ENCODE data around the gene SSBP2.
A peak's percentile ranks its signal among the peaks of the same experiment; 100 is the strongest.

The SSBP2 gene

DNA sequence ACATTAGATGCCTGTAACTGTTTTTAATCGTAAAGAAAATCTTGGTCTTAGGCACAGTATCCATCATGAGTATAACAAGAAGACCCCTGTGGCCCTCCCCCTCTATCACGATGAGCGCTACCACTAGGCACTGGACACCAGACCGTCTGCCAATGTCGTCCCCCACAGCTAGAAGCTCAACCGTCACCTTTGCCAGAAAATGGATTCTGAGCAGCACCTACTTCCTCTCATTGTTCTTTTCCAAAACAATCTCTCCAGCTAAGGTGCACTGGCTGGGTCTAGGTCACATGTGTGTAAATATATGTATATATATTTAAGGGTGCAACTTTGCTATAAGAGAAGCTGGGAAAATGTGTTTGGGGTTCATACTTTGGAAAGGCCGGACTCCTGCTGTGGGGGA lies 15.7 kb upstream of the SSBP2 start:
- DNase-seq = no peak

DNA sequence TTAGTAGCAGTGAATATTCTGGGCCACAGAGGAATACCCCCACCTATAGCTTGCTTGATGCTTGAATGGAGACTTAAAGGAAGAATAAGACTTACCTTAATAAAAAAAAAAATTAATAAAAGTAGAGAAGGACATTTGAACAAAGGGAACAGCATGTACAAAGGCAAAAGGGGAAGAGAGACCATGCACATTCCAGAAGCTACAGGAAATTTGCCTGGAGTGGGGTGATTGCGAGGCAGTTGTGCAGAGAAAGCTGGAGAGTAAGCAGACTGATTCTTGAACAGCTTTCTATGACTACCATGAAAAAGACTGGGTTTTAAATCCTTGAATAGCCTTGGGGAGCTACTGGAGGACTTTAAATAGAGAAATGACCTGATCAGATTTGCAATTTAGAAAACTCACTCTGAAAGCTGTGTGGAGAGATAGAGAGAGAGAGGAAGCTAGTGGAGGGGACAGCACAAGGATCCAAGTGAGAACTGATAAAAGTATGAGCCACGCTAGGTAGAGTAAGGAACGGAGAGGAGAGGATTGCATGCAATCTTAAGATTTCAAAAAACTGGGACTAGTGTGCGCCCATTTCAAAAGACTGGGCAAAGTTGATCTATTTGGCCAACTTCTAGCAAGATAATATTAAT lies 12.5 kb upstream of the SSBP2 start:
- no peak for DNase-seq

DNA sequence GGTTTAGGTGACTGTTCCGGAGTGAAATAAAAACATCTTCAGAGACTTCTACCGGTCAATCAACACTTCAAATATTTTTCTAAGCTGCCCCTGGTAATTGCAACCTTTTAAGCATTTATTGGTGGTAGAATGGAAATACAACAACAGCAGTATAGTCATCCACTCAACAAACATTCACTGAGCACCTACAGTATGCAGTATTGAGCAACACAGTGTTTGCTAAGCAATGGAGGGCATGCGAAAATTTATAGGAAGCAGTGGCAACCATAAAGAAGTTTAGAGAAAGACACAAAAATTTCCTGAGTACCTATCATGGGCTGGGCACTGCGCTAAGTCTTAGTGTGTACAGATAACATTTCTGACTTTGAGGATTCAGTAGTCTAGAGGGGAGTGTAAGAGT lies 12.0 kb upstream of the SSBP2 start:
- no peak for DNase-seq

DNA sequence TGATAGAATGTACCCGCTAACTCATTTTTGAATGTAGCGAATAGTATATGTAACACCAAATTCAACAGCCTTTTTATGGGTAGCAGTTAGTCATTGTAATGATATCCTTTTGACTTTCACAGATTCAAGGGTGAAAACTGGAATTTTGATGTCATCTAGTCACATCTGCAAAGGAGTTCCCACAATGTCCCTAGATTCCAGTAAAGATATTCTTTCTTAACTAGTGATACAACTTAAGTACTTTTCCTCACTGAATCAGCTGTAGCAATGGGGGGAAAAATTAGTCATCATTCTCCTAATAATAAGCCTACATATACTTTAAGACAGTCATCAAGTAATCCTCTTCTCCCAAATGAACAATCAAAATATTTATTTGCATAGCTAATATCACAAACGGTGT lies 11.5 kb upstream of the SSBP2 start:
- no peak for DNase-seq

DNA sequence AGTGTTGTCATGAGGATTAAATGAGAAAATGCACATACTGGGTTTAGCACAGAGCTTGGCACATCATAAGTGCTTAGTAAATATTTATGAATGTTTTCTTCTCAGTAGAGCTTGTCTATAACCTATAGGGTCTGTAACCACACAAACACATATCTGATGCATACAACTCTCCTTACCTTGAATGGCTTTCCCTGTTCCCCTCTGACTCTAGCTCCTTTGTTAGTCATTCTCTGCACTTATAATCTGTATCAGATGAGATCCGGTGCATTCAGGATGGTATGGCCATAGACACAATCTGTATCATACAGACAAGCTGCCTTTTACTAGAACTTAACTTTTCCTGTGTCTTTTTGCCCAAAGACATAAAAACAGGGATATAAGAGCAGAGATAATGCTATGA lies 11.1 kb upstream of the SSBP2 start:
- no peak for DNase-seq

DNA sequence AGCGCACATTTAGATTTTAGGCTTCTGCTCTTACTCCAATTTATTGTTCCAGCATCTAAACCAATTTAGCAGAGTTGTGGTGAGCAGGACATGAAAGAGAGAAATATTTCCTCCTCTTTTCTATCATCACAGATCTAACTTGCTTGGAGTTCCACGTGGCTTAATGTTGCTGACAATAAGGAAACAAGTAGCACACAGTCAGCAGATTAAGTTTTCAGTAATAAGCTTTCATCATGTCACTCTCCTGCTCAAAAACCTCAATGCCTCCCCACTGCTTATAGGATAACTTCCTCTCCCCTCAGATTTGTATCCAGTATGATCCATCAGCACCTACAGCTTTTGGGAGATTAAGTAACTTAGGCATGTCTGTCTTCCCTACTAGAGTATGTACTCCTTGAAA lies 10.4 kb upstream of the SSBP2 start:
- no peak for DNase-seq

DNA sequence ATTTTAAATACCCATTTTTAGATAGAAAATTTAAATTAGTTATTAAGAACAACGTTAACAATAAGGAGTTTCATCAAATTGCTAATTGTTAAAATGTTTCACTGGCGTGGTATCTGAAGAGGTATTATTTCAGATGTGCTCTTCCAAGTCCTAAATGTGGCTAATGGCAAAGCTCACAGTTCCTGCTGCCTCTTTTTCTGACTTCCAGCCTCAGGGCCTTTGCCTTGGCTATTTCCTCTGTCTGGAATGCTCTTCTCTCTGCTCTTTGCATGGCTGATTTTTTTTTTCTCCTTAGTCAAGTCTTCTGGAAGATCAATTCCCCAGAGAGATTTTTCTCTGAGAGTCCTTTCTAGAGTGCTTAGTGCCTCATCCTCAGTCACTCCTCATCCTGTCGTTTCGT lies 9.6 kb upstream of the SSBP2 start:
- no peak for DNase-seq

DNA sequence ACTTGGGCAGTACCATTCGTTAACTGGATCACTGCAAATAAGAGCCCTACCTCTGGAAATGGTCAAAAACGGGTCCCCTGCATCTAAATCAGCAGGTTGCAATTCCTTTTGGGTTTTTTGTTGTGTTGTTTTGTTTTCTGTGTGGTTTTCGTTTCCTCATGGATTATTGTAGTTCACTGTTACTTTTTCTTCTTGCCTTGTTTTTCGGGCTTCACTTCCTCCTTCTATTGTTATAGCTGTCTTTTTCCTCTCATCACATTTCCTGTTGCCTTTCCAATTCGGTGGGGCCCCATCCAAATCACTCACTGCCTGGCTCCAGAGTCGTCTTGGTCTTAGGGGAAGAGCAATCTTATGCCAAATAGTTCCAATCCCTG lies 8.7 kb upstream of the SSBP2 start:
- DNase-seq = no peak

DNA sequence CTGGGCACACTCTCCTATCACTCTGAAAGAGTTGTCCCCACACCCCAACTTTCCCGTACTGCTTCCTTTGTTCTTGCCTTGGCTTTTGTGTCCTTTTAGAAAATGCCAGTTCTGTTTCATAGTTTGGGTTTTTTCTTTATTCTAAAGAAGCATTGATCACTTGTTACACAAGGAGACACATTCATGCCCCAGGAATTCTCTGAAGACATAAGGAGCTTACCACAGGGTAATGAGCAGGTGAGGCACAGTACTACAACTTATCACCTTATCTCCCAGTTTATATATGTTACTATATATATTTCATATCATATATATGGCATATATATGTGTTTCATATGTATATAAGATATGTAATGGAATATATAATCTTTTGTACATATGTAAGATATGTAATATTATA lies 6.5 kb upstream of the SSBP2 start:
- no peak for DNase-seq

DNA sequence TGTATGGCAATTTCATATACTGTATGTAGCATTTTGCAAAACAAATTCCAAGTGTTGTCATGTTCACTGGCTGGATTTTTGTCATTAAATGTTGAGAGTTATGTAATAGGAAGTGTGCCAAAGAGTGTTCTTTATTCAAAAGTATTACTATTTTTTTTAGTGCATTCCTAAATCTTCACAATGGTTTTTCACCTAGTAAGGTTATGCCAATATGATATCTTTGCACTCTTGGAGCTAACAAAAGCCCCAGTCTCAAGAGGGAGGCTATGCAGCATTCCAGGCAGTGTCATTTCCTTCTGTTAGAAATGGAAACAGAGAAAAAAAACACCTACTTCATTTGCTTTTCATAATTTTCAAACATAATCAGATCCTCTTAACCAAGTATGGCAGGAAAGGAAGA lies 5.1 kb upstream of the SSBP2 start:
- DNase-seq = no peak

DNA sequence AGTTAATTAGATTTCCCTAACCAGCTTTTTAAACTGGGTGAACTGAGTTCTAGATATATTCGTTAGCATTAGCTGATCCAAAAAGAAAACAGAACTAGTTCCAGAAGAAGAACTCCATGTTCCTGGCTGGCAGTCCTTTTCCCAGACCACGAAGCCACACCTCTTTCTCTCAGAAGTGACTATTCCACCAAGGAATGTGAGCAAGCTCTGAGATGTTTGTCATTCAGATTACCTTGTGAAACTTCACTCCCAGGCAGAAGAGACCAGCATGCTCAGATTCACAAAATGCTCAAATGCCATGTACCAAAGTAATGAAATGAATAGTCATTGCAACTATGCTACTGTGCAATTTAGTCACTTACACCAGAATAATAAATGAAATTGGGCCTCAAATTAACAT lies 4.4 kb upstream of the SSBP2 start:
- DNase-seq = peak; percentile 78

DNA sequence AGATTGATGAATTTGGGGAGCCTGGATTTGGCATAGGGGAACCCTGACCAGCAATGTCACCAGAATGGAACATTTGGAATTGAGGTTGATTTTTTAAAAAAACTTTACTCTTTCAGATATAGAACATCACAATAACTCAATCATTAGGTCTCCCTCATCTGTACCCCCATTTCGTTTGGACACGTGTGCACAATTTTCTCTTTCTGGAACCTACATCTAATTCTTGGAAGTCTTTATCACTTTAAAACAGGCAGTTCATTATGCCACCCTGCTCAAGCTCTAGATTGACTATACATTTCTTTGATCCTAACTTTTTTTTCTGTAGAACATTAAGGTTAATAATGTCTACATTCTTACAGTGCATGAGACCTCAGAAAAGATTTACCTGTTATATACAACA lies 3.7 kb upstream of the SSBP2 start:
- no peak for DNase-seq

DNA sequence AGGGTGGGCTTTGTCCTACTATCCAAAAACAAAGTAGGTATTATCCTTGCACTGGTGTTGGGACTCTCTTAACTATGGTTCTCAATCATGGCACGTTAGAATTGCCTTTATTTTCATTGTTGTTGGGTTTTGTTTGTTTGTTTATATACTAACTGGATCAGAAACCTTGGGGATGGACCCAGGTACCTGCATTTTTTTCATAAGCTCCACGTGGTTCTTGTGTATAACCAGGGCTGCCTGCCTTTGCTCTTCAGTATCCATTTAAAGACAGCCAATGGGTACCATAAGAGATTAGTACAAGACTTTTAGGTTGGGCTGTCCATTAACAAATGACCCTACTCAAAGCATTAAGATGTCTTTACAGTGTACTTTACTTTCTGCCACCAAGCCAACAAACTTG lies 2.5 kb upstream of the SSBP2 start:
- no peak for DNase-seq

DNA sequence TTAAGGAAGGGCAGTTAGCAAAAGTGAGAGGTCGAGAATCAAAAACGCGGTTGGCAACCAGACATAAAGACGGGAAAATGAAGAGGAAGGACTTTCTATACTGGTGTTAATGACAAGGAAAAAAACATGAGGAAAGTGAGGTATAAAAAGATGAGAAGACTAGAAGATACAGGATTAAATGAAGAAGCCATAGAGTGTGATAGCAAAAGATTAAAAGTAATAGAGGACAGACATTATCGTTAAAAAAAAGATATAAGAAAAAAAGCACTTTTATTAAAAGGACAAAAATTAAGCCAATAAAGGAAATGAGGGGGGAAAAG lies 1.7 kb upstream of the SSBP2 start:
- DNase-seq = no peak

DNA sequence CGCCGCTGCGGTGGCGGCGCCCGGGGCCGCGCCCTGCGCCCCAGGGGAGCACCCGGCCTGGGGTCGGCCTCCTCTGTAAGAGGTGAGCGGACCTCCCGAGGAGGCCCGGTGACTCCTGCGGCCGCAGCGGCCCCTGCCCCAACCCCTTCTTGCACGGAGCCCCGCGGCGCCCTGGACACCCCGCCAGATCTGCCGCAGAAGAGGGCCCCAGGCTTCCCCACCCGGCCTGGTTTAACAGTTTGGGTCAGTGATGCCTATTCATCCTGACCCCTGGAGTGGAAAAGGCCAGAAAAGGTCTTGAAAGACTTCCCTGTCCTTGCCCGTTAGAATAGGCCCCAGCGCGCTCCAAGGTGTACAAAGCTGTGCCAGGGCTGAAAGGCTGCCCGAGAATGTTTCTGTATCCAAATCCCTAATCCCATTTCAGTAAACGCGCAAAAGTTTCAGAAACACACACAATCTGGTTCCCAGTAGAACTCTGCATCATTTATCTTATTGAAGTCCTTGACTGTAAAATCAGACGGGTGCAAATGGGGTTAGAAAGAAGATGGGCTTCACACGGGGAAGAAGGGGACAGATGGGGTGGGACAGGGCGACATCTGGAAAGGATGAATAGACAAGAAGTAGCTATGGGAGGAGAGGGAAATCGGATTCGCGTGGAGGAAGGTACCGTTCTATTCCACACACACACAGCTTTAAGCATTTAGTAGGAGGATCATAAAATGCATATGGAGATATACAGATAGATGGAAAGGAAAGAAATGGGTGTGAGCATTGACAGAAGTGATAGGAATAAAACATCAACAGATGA lies 1.1 kb upstream of the SSBP2 start:
- no peak for DNase-seq

DNA sequence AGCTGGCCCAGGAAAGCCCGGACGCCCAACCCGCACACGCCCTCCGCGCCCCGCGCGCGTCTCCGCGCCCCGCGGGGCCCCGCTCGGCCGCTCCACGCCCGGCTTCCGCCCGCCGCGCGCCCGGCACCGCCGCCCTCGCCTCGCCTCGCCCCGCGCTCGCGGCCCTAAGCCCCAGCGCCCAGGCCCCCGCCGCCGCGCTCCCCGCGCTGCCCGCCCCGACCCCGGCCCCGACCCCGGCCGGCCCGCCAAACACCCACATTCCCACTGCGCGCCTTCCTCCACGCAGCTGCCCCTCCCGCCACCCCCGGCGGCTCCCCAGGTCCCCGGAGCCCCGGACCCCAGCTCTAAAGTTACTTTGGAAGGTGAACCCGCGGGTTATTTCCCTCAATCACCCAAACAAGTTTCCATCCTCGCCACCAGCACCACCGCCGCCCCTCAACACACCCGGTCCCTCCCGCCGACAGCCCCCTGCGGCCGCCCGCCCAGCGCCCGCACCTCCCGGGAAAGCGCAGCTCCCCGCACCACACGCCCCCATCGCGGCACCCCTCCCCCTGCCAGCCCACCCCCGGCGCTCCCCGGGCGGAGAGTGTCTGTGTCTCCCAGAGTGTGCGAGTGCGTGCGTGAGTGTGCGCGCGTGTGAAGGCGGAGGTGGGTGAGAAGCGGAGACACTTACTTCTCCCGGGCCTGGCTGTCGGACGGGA lies 439 bp downstream of the SSBP2 start:
- no peak for DNase-seq

DNA sequence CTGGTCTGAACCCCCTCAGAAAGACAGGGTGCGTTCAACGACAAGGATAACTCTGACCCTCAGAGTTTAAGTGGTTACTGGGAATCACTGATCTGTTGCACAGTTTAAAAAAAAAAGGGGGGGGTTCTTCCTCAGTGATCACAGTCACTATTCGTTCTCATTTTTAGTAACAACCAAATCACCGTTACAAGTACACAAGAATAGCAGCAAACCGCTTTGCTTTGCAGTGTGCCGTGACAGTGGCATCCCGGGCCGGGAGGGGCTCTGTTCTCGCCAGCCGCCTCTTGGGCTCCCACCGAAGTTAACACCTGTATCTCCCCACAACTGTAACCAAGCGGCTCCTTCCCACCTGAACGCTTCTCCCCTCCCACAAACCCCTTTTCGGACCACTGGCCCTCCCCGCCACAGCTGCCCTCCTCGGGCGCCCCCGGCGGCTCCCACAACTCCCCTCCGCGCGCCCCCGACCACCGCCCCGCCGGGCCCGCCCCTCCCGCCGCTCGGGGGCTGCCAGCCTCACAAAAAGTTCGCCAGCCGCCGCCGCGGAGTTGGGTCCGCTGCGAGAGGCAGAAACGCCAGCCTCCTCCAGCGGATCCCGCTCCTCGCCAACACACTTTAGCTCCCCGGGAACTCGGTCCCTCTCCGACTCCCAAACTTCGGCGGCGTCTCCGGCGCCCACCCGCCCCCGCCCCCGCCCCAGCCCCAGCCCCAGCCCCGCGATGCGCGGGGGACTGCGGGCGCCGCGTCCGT lies 1.2 kb downstream of the SSBP2 start:
- no peak for DNase-seq

DNA sequence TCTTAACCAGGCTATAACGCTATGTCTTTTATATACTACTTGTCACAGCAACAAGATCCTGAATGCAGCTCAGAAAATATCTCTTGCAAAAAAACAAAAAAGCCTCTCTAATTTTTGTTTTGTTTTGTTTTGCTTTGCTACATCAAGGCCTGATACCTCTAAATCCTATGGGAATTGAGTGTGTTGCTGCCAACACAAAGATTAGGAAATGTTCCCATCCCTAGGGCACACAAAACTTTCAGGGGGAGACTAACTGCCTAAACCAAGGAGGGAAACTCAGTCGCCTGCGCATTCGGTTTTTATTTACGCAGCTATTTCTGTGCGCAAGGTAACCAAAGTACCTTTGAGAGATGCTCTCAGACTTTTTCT lies 1.7 kb downstream of the SSBP2 start:
- DNase-seq = no peak

DNA sequence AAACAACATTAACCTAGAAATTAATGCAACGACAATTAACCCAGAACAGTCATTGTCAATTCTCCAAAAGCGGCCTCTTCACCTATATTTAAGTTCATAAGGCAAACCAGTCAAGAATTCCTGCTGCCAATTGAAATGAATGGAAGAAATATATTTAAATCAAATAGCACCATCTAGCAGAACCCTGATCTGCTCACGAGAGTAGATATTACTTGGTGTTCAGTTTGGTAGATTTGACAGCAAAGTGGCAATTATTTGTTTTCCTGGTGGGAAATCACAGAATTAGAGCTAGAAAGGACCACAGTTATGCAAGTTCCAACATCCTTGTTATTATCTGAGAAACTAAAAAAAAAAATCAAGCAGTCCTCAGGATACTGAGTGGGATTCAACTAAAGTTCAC lies 2.3 kb downstream of the SSBP2 start:
- no peak for DNase-seq

DNA sequence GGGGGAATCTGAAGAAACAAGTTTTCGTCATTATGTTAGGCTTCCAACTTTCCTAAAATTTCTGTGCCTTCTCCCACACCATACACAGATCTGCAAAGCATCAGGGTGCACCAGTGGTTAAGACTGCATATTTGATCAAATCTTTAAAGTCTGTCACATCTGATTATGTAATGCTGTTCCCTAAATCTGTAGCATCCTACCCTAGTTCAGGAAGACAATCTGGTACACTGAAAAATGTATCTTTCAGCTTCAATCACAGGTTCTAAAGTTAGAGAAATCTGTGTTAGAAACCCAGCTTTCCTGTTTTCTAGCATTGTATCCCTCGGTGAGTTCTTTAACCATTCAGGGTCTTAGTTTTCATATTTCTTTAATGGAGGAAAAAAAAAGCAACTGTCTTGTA lies 3.9 kb downstream of the SSBP2 start:
- DNase-seq = no peak

DNA sequence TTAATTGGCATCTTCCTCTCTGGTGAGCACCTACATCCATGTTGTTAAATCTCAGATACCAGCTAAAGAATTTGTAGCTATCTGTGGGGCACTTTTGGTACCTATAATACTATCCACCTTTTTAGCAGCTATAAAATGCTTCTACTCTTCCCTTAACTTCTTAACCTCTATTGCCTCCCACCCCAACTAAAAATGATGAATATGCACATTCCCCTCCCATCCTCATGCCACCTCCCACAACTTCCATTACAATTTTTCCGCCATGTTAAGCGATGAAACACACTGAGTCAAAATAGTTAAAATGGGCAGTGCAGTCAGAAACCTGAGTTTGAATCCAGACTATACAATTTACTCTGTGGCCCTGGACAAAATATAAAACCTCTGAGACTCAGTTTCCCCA lies 10.1 kb downstream of the SSBP2 start:
- DNase-seq = no peak

DNA sequence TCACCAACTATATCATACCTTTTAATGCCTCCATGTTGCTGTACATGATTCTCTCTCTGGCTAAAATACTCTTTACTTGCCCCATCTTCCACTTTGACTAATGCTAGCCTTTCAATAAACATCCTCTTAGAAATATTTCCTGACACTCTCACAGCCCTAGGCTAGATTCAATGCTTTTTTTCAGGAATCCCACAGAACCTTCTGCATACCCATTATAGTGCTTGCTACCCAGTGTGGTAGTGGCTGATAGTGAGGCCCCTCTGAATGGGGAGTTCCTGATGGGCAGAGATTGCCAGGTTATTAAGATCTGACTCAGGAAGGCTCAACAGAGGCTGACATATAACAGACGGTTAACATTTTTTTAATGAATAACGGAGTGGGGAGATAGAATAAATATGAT lies 11.6 kb downstream of the SSBP2 start:
- DNase-seq = no peak

DNA sequence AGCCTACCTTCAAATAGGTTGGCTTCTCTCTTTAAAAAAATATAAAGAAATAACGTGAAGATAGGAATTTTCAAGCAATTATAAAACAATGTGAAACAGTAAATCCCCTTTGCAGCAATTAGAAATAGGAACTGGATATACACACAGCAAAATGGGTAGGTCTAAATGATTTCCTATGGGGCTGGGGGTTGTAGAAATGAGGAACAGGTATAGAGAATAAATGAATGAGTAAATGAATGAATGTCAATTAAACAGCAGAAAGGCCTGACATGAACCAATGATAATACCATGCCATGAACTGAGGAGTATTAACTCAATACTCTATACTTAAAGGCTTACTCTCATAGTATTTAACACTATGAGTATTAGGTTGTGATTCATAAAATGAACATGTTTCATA lies 21.6 kb downstream of the SSBP2 start:
- no peak for DNase-seq

DNA sequence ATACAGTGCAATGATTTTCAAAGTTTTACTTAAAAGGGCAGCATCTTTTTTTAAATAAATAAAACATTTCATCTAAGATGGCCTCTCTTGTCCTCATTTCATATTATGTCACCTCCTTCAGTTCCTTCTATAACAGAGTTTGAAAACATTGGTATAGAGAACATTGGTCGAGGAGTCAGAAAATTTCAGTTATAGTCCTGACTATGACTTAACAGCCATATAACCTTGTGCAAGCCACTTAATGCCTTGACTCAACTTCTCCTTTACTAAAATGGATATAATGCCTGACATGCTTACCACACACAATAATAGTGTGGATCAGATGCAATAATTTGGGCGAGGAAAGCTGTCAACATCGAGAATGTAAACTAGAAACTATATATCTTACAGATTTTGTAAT lies 22.6 kb downstream of the SSBP2 start:
- DNase-seq = no peak
